HepG2 (cell line): Measurements from ENCODE around the gene TMTC1. TPM values are rescaled to one million over a fixed set of nuclear protein-coding genes. Genes with fewer than 3 reads are reported as not detected.

ENCODE experiments used
- ATAC-seq: fragments of 200-7000 bp; cut with Tn5 transposase; 3 replicates; pipeline ENCODE4 v1.9.1; 2020; ENCODE audit warnings: mild to moderate bottlenecking, moderate library complexity
- BruUV-seq: library from RNA; stranded (reverse); fragments of 400-500 nt; replicated peaks from 2 replicates; lab custom pipeline; 2021; lab: Mats Ljungman, UMichigan
- CTCF ChIA-PET: fragments of 300-600 bp; formaldehyde crosslinking; extraction: SDS; loops from one replicate; lab custom pipeline; 2021; ENCODE audit warnings: low total read pairs, inconsistent platforms, low intra/inter-chr PET ratio; lab: Yijun Ruan, JAX
- POLR2A ChIA-PET: fragments of 350-600 bp; sonication (Branson Sonifier 250); formaldehyde crosslinking; loops from one replicate; lab custom pipeline; 2020; ENCODE audit warnings: antibody characterized with exemption, inconsistent platforms; lab: Yijun Ruan, JAX
- DNase-seq: peaks from one replicate; pipeline ENCODE4 v3.0.0-alpha.2; 2015; ENCODE audit warnings: low spot score
- FAIRE-seq: peaks from 3 replicates; lab custom pipeline; 2011; peaks lifted over from hg19 to GRCh38; lab: Jason Lieb, UNC
- H2AFZ ChIP-seq: one replicate; pipeline ENCODE4 v1.6.1; 2011; ENCODE audit warnings: low read length, inconsistent platforms
- H3K27ac ChIP-seq: fragments of 300-600 bp; 3 replicates; pipeline ENCODE4 v1.8.0; 2011; ENCODE audit warnings: mixed run types, mild to moderate bottlenecking, mixed read lengths, low read length, inconsistent platforms; ENCODE audit not compliant: insufficient read depth; ENCODE audit errors: extremely low read length
- H3K27me3 ChIP-seq, 2 experiments: fragments of 200-600 bp in 1 of 2; 2 replicates in 1 of 2; 3 replicates in 1 of 2; pipeline versions ENCODE4 v1.6.0 to v1.8.0; 2011; ENCODE audit warnings: low read length in 2 of 2, mild to moderate bottlenecking in 2 of 2, moderate library complexity in 2 of 2, inconsistent platforms in 1 of 2; ENCODE audit not compliant: insufficient read depth in 2 of 2, control insufficient read depth in 1 of 2
- H3K36me3 ChIP-seq, 2 experiments: fragments of 200-600 bp in 1 of 2; replicated peaks in 1 of 2; 2 replicates in 1 of 2; 3 replicates in 1 of 2; pipeline versions ENCODE4 v1.5.1 to v1.8.0; 2011; ENCODE audit warnings: low read length in 2 of 2, inconsistent platforms in 1 of 2; ENCODE audit not compliant: insufficient read depth in 2 of 2, control insufficient read depth in 1 of 2
- H3K4me1 ChIP-seq: 2 replicates; pipeline ENCODE4 v1.5.1; 2012; ENCODE audit warnings: low read length, inconsistent platforms; ENCODE audit not compliant: insufficient read depth
- H3K4me2 ChIP-seq: 2 replicates; pipeline ENCODE4 v1.6.0; 2011; ENCODE audit warnings: low read depth, low read length, inconsistent platforms
- H3K4me3 ChIP-seq, 3 experiments: fragments of 200-600 bp in 1 of 3; sonication (generic), shearing (Covaris generic) in 1 of 3; replicated peaks in 1 of 3; 2 replicates each; pipeline ENCODE4 v1.5.1; 2011 to 2016; ENCODE audit warnings: low read length in 3 of 3, inconsistent platforms in 2 of 3, low read depth in 2 of 3, mild to moderate bottlenecking in 2 of 3, control low read depth in 1 of 3, mixed read lengths in 1 of 3; ENCODE audit not compliant: insufficient read depth in 1 of 3
- H3K79me2 ChIP-seq: one replicate; pipeline ENCODE4 v1.6.1; 2011; ENCODE audit warnings: low read length, inconsistent platforms; ENCODE audit not compliant: insufficient read depth
- H3K9ac ChIP-seq: 2 replicates; pipeline ENCODE4 v1.6.0; 2011; ENCODE audit warnings: mild to moderate bottlenecking, low read depth, low read length, inconsistent platforms; ENCODE audit not compliant: insufficient read depth
- H3K9me3 ChIP-seq: 2 replicates; pipeline ENCODE4 v1.5.1; 2012; ENCODE audit warnings: mild to moderate bottlenecking, low read length
- H4K20me1 ChIP-seq: 2 replicates; pipeline ENCODE4 v1.6.0; 2011; ENCODE audit warnings: inconsistent platforms, mild to moderate bottlenecking, low read length, moderate library complexity; ENCODE audit not compliant: insufficient read depth
- ATF4 ChIP-seq, 2 experiments: fragments of 450-650 bp in 1 of 2; sonication (generic) in 1 of 2; formaldehyde crosslinking; IDR thresholded peaks; 2 replicates each; pipeline versions ENCODE4 v1.5.0 to v1.8.0; 2020 to 2022; ENCODE audit warnings: mild to moderate bottlenecking in 1 of 2, missing genetic modification reagents in 1 of 2
- CHD4 ChIP-seq: fragments of 200-600 bp; sonication (generic); IDR thresholded peaks from 2 replicates; pipeline ENCODE4 v1.7.0; 2017; ENCODE audit warnings: mild to moderate bottlenecking, low read length, borderline replicate concordance
- IRF1 ChIP-seq: sonication (generic); formaldehyde crosslinking; IDR thresholded peaks from 2 replicates; pipeline ENCODE4 v1.4.0; 2020; ENCODE audit warnings: low read depth, mild to moderate bottlenecking, missing genetic modification reagents
- NFE2L1 ChIP-seq: sonication (generic); formaldehyde crosslinking; IDR thresholded peaks from 2 replicates; pipeline ENCODE4 v1.4.0; 2020; ENCODE audit warnings: missing genetic modification reagents, mild to moderate bottlenecking, borderline replicate concordance
- ZBTB33 ChIP-seq: sonication (generic); formaldehyde crosslinking; IDR thresholded peaks from 2 replicates; pipeline ENCODE4 v1.4.0; 2020; ENCODE audit warnings: missing genetic modification reagents
- ZNF207 ChIP-seq: fragments of 450-650 bp; IDR thresholded peaks from 2 replicates; pipeline ENCODE4 v1.6.1; 2016; ENCODE audit warnings: antibody characterized with exemption, borderline replicate concordance
- ZNF251 ChIP-seq: sonication (generic); formaldehyde crosslinking; IDR thresholded peaks from 2 replicates; pipeline ENCODE4 v1.9.0; 2021; ENCODE audit warnings: mild to moderate bottlenecking, missing genetic modification reagents
- ZNF337 ChIP-seq: sonication (generic); formaldehyde crosslinking; IDR thresholded peaks from 2 replicates; pipeline ENCODE4 v1.5.1; 2020; ENCODE audit warnings: missing genetic modification reagents, low read depth, mild to moderate bottlenecking, borderline replicate concordance
- ZNF660 ChIP-seq: sonication (generic); formaldehyde crosslinking; IDR thresholded peaks from 2 replicates; pipeline ENCODE4 v1.5.1; 2020; ENCODE audit warnings: mild to moderate bottlenecking, low read depth, missing genetic modification reagents, borderline replicate concordance
- ZSCAN30 ChIP-seq: sonication (generic); formaldehyde crosslinking; IDR thresholded peaks from 2 replicates; pipeline ENCODE4 v1.5.0; 2020; ENCODE audit warnings: mild to moderate bottlenecking, missing genetic modification reagents
- WGBS: methylation state at CpG from one replicate; pipeline ENCODE4 v1.1.6; 2017; ENCODE audit warnings: low lambda C conversion rate; 5-methylcytosine and 5-hydroxymethylcytosine counted together
- in situ Hi-C: cut with HindIII; loops from 2 replicates; pipeline ENCODE4 v1.10.0; 2017; ENCODE audit warnings: low pct_unique_long_range_greater_than_20kb; ENCODE audit not compliant: extremely low pct_ligation_motif_present
- intact Hi-C: fragments of 100-400 bp; cut with micrococcal nuclease; formaldehyde crosslinking; loops from one replicate; pipeline ENCODE4 v1.10.0; 2022; ENCODE audit not compliant: unreplicated experiment
- polyA plus RNA-seq, 8 experiments: library from polyadenylated mRNA; depleted of rRNA in 3 of 8; stranded (reverse) in 7 of 8; unstranded in 1 of 8; fragments of >200 nt; fragmentation: Illumina TruSeq in 4 of 8; extraction: Trizol in 4 of 8; gene quantifications; 2 replicates each; pipeline versions ENCODE4 v1.2.1 to v1.2.3, GENCODE V29; 2011 to 2016; ENCODE audit warnings: low read depth in 4 of 8, missing spikeins in 1 of 8, mixed read lengths in 1 of 8; ENCODE audit not compliant: insufficient read depth in 1 of 8
- total RNA-seq, 5 experiments: library from RNA; depleted of rRNA; stranded (reverse); fragments of >200 nt; fragmentation: Illumina TruSeq; extraction: Trizol; gene quantifications; 2 replicates each; pipeline ENCODE4 v1.2.3, GENCODE V29; 2016; ENCODE audit warnings: low read depth in 1 of 5

The TMTC1 gene
- total and polyA plus RNA-seq, 2 of the 13 experiments (the other 11 are each of a cell fraction or from before 2014, with no cell fraction given), result 0.69 to 1.8 TPM

GRCh38 chr12:29732593-29732992 is 51.1 kb downstream of the TMTC1 start (continued):
- TF ChIP-seq ATF4 (CRISPR knock-in tag; IDR thresholded peaks at IDR 0.05), result no peak
- TF ChIP-seq NFE2L1 (CRISPR knock-in tag), result no peak
- no peak for TF ChIP-seq ZSCAN30 (CRISPR knock-in tag)
- no peak for TF ChIP-seq ZNF660
- no peak for TF ChIP-seq IRF1 (CRISPR knock-in tag)
- TF ChIP-seq, all 625 proteins: peak for 0

DNA sequence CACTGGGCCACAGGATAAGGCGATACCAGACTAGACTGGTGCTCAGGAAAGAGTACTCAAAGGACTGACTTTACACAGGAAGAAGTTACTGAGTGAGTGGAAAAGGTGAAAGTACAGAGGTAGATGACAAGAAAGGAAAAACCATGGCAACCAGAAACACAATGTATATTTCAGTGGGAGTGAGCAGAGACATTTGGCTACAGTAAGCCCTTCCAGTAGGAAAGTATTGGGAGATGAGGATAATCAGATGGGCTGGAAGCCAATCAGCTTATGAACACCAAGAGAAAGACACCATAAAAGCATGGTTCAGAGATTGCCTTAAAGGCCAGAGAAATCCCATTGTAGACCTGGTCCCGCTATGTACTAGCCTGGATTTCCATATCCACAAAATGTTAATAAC is 51.6 kb downstream of the TMTC1 start:
- Histone ChIP-seq H3K9me3 (no peaks in the 10 kb centered on the region), H3K27me3 (no peaks in the 10 kb centered on the region), H3K4me1 (no peaks in the 10 kb centered on the region), H3K79me2 (no peaks in the 10 kb centered on the region), H2AFZ (no peak overlapping the region), H3K4me3 (no peak overlapping the region), H3K27ac (no peak overlapping the region), H3K36me3 (no peaks in the 10 kb centered on the region), H3K4me2 (no peak overlapping the region), H4K20me1 (no peaks in the 10 kb centered on the region), H3K9ac (no peak overlapping the region)
- WGBS, result 69% methylated on average over 2 of the region's 2 CpGs
- BruUV-seq, result no TSS peak
- no peak for ATAC-seq
- FAIRE-seq, result no peak
- CTCF ChIA-PET, result no interaction called here
- intact Hi-C loops (no loop called here), in situ Hi-C loops (no loop called here)
- POLR2A ChIA-PET, result no interaction called here
- TF ChIP-seq ZNF251 (no peak), CHD4 (no peak), ZBTB33 (CRISPR knock-in tag) (no peak), ZNF207 (no peak), ZNF337 (CRISPR knock-in tag) (no peak)
- DNase-seq, result no peak
